H9 (cell line): ENCODE measurements around the gene COPS9. TPM values are rescaled to one million over a fixed set of nuclear protein-coding genes. Genes with fewer than 3 reads are reported as not detected.

Source experiments
- DNase-seq: peaks from one replicate; pipeline ENCODE4 v3.0.0-alpha.2; 2017
- H2AFZ ChIP-seq: one replicate; pipeline ENCODE4 v1.6.1; 2013; ENCODE audit warnings: mild to moderate bottlenecking, low read length, control low read depth, moderate library complexity
- H2AK5ac ChIP-seq: 2 replicates; pipeline ENCODE4 v1.6.1; 2013; ENCODE audit warnings: low read length, control low read depth, mixed read lengths; ENCODE audit not compliant: insufficient read length
- H2BK120ac ChIP-seq: one replicate; pipeline ENCODE4 v1.6.1; 2013; ENCODE audit warnings: low read depth, mild to moderate bottlenecking, low read length, control low read depth, inconsistent platforms; ENCODE audit not compliant: poor library complexity, severe bottlenecking
- H2BK12ac ChIP-seq: 2 replicates; pipeline ENCODE4 v1.6.1; 2013; ENCODE audit warnings: low read length, control low read depth, mixed read lengths, low read depth; ENCODE audit not compliant: insufficient read length
- H2BK15ac ChIP-seq: 2 replicates; pipeline ENCODE4 v1.6.1; 2013; ENCODE audit warnings: low read depth, low read length, control low read depth
- H2BK20ac ChIP-seq: one replicate; pipeline ENCODE4 v1.6.1; 2013; ENCODE audit warnings: low read depth, mild to moderate bottlenecking, low read length, control low read depth, inconsistent platforms; ENCODE audit not compliant: poor library complexity, severe bottlenecking
- H2BK5ac ChIP-seq: 2 replicates; pipeline ENCODE4 v1.6.1; 2013; ENCODE audit warnings: low read length, control low read depth, mixed read lengths; ENCODE audit not compliant: insufficient read length
- H3K14ac ChIP-seq: 2 replicates; pipeline ENCODE4 v1.6.1; 2013; ENCODE audit warnings: low read length, control low read depth; ENCODE audit not compliant: insufficient read depth
- H3K18ac ChIP-seq: 2 replicates; pipeline ENCODE4 v1.6.1; 2013; ENCODE audit warnings: low read depth, mild to moderate bottlenecking, mixed read lengths, low read length, control low read depth; ENCODE audit not compliant: insufficient read length
- H3K23ac ChIP-seq: 2 replicates; pipeline ENCODE4 v1.6.1; 2013; ENCODE audit warnings: low read length, control low read depth, mixed read lengths, low read depth; ENCODE audit not compliant: insufficient read length
- H3K23me2 ChIP-seq: 2 replicates; pipeline ENCODE4 v1.6.1; 2013; ENCODE audit warnings: low read depth, mild to moderate bottlenecking, mixed read lengths, low read length, control low read depth; ENCODE audit not compliant: insufficient read length, poor library complexity, severe bottlenecking
- H3K27ac ChIP-seq: 2 replicates; pipeline ENCODE4 v1.5.1; 2013; ENCODE audit warnings: low read length, control low read depth, mixed read lengths, low read depth; ENCODE audit not compliant: insufficient read length
- H3K27me3 ChIP-seq: 2 replicates; pipeline ENCODE4 v1.6.1; 2013; ENCODE audit warnings: low read length, control low read depth, inconsistent platforms; ENCODE audit not compliant: insufficient read depth
- H3K4ac ChIP-seq: 2 replicates; pipeline ENCODE4 v1.6.1; 2013; ENCODE audit warnings: low read depth, mild to moderate bottlenecking, control low read depth, inconsistent platforms, low read length, moderate library complexity
- H3K4me1 ChIP-seq: 2 replicates; pipeline ENCODE4 v1.6.1; 2013; ENCODE audit warnings: low read length, control low read depth, inconsistent platforms; ENCODE audit not compliant: insufficient read depth
- H3K4me2 ChIP-seq: 2 replicates; pipeline ENCODE4 v1.6.1; 2013; ENCODE audit warnings: low read length, control low read depth, mixed read lengths; ENCODE audit not compliant: insufficient read length, insufficient read depth
- H3K56ac ChIP-seq: 2 replicates; pipeline ENCODE4 v1.6.1; 2013; ENCODE audit warnings: low read depth, mild to moderate bottlenecking, mixed read lengths, low read length, control low read depth; ENCODE audit not compliant: insufficient read length
- H3K79me1 ChIP-seq: 2 replicates; pipeline ENCODE4 v1.6.1; 2013; ENCODE audit warnings: low read depth, mild to moderate bottlenecking, moderate library complexity, low read length, control low read depth, inconsistent platforms; ENCODE audit not compliant: insufficient read depth, poor library complexity, severe bottlenecking
- H3K79me2 ChIP-seq: 2 replicates; pipeline ENCODE4 v1.6.1; 2013; ENCODE audit warnings: low read length, control low read depth, inconsistent platforms; ENCODE audit not compliant: insufficient read depth
- H3K9ac ChIP-seq: 2 replicates; pipeline ENCODE4 v1.6.1; 2013; ENCODE audit warnings: low read length, control low read depth, mixed read lengths; ENCODE audit not compliant: insufficient read length; ENCODE audit errors: extremely low read depth
- H3K9me3 ChIP-seq: one replicate; pipeline ENCODE4 v1.6.1; 2013; ENCODE audit warnings: low read depth, low read length, inconsistent platforms; ENCODE audit not compliant: control insufficient read depth
- H3T11ph ChIP-seq: one replicate; pipeline ENCODE4 v1.6.1; 2013; ENCODE audit warnings: mild to moderate bottlenecking, low read length, control low read depth, inconsistent platforms
- H4K20me1 ChIP-seq: one replicate; pipeline ENCODE4 v1.6.1; 2013; ENCODE audit not compliant: control insufficient read depth, insufficient read length, insufficient read depth
- H4K5ac ChIP-seq: 2 replicates; pipeline ENCODE4 v1.6.1; 2013; ENCODE audit warnings: low read depth, mild to moderate bottlenecking, mixed read lengths, low read length, control low read depth; ENCODE audit not compliant: insufficient read length
- H4K8ac ChIP-seq: replicated peaks from 2 replicates; pipeline ENCODE4 v1.6.1; 2013; ENCODE audit warnings: low read length, control low read depth, mixed read lengths, low read depth; ENCODE audit not compliant: insufficient read length
- H4K91ac ChIP-seq: 2 replicates; pipeline ENCODE4 v1.6.1; 2013; ENCODE audit warnings: low read depth, mild to moderate bottlenecking, moderate library complexity, mixed read lengths, low read length, control low read depth; ENCODE audit not compliant: insufficient read length
- H3K27ac Mint-ChIP-seq, 3 experiments: 2 replicates in 2 of 3; 3 replicates in 1 of 3; pipeline ENCODE4 v1.8.0; 2020 to 2021; ENCODE audit warnings: mixed read lengths in 3 of 3, mild to moderate bottlenecking in 1 of 3, moderate library complexity in 1 of 3
- H3K27me3 Mint-ChIP-seq: 2 replicates; pipeline ENCODE4 v1.8.0; 2021; ENCODE audit warnings: low read depth, mild to moderate bottlenecking, moderate library complexity, mixed read lengths
- H3K36me3 Mint-ChIP-seq, 3 experiments: 2 replicates in 2 of 3; 3 replicates in 1 of 3; pipeline ENCODE4 v1.8.0; 2020 to 2021; ENCODE audit warnings: low read depth in 3 of 3, mixed read lengths in 3 of 3; ENCODE audit not compliant: insufficient read depth in 1 of 3
- H3K4me1 Mint-ChIP-seq, 2 experiments: 2 replicates each; pipeline ENCODE4 v1.8.0; 2020; ENCODE audit warnings: mixed read lengths in 2 of 2
- H3K4me3 Mint-ChIP-seq, 2 experiments: 2 replicates in 1 of 2; 3 replicates in 1 of 2; pipeline ENCODE4 v1.8.0; 2020 to 2021; ENCODE audit warnings: mild to moderate bottlenecking in 2 of 2, mixed read lengths in 2 of 2, moderate library complexity in 1 of 2
- H3K9me3 Mint-ChIP-seq, 2 experiments: 2 replicates in 1 of 2; 3 replicates in 1 of 2; pipeline ENCODE4 v1.8.0; 2020; ENCODE audit warnings: mild to moderate bottlenecking in 2 of 2, mixed read lengths in 2 of 2, moderate library complexity in 1 of 2
- WGBS: extraction: QIAGEN DNeasy Blood & Tissue Kit; methylation state at CpG from one replicate; pipeline ENCODE4 v1.1.7; 2013; ENCODE audit warnings: missing lambda C conversion rate, low lambda C conversion rate, mixed read lengths; ENCODE audit not compliant: insufficient read length; ENCODE audit errors: extremely low coverage; 5-methylcytosine and 5-hydroxymethylcytosine counted together
- total RNA-seq: library from RNA; stranded (reverse); gene quantifications from 2 replicates; pipeline ENCODE4 v1.2.1, GENCODE V29; 2021
- TF ChIP-seq, protein P1 (sequence below): fragments of 200-600 bp; sonication (generic); conservative IDR thresholded peaks from 3 replicates; pipeline ENCODE4 v1.8.0; 2021; ENCODE audit warnings: antibody characterized with exemption, mild to moderate bottlenecking

Gene COPS9
- total RNA-seq, 1 experiment from 2014 or later = 142 TPM

DNA sequence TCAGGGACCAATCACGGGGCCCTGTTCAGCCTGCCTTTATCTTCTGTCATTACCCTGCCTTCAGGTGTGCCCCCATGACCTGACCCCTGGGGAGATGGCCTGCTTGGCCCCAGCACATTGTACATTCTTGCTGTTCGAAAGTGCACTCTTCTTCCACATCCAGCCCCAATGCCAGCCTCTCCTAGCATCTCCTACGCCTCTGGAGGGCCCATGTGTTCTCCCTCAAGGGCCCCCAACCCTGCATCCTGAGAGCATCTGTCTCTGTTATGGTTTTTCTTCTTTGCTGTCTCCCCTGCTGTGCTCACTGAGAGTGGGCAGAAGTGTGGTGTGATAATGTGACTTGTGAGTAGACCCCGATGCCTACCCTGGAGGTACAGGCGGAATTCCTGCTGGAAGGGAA lies 45.9 kb upstream of the COPS9 start:
- DNase-seq = no peak
- H3K4me2 ChIP-seq = no peak overlapping the region
- no peak overlapping the region for H2BK15ac ChIP-seq
- no CpG with 5 or more reads among the region's 5 CpGs for WGBS
- no peak overlapping the region; the same call in 1 of the 2 replicates for H3K14ac ChIP-seq
- H3K18ac ChIP-seq = no peak overlapping the region
- H3K9ac ChIP-seq = no peak overlapping the region
- no peak overlapping the region for H2AFZ ChIP-seq
- no peak overlapping the region for H4K91ac ChIP-seq
- H3K79me1 ChIP-seq = no peaks in the 10 kb centered on the region
- H3K9me3 ChIP-seq = no peaks in the 10 kb centered on the region
- peaks cover 0 to 7% (median 2%) of the 10 kb centered on the region in 3 experiments; a peak in 3 of 7 replicates for H3K36me3 Mint-ChIP-seq
- H3K27ac Mint-ChIP-seq = peak overlapping the region in 1 of 3 experiments; percentile 89; a peak in 2 of 7 replicates
- H3T11ph ChIP-seq = no peak overlapping the region
- H3K23ac ChIP-seq = no peak overlapping the region
- no peak overlapping the region for H2BK12ac ChIP-seq
- no peak overlapping the region for H4K5ac ChIP-seq
- H4K8ac ChIP-seq = no peak overlapping the region
- peaks cover 0 to 8% of the 10 kb centered on the region in 2 experiments; a peak in 1 of 4 replicates for H3K4me1 Mint-ChIP-seq
- peaks cover 15% of the 10 kb centered on the region for H3K27me3 Mint-ChIP-seq
- TF ChIP-seq, protein P1, sequence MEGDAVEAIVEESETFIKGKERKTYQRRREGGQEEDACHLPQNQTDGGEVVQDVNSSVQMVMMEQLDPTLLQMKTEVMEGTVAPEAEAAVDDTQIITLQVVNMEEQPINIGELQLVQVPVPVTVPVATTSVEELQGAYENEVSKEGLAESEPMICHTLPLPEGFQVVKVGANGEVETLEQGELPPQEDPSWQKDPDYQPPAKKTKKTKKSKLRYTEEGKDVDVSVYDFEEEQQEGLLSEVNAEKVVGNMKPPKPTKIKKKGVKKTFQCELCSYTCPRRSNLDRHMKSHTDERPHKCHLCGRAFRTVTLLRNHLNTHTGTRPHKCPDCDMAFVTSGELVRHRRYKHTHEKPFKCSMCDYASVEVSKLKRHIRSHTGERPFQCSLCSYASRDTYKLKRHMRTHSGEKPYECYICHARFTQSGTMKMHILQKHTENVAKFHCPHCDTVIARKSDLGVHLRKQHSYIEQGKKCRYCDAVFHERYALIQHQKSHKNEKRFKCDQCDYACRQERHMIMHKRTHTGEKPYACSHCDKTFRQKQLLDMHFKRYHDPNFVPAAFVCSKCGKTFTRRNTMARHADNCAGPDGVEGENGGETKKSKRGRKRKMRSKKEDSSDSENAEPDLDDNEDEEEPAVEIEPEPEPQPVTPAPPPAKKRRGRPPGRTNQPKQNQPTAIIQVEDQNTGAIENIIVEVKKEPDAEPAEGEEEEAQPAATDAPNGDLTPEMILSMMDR = no peak
- H4K20me1 ChIP-seq = no peaks in the 10 kb centered on the region
- H3K23me2 ChIP-seq = no peaks in the 10 kb centered on the region
- no peak overlapping the region for H3K27ac ChIP-seq
- H2AK5ac ChIP-seq = no peak overlapping the region
- peaks cover 7 to 12% of the 10 kb centered on the region in 2 experiments; a peak in 3 of 5 replicates for H3K9me3 Mint-ChIP-seq
- H3K56ac ChIP-seq = no peak overlapping the region
- H3K79me2 ChIP-seq = no peaks in the 10 kb centered on the region
- no peak overlapping the region for H3K4ac ChIP-seq
- no peak overlapping the region for H2BK120ac ChIP-seq
- H3K4me3 Mint-ChIP-seq = no peak overlapping the region
- H3K4me1 ChIP-seq = no peaks in the 10 kb centered on the region
- H2BK20ac ChIP-seq = no peak overlapping the region
- no peak overlapping the region for H2BK5ac ChIP-seq
- H3K27me3 ChIP-seq = no peaks in the 10 kb centered on the region
